Esophagus mucosa (tissue), 1 donor: Measurements from ENCODE around the gene SRGAP2C. TPM values are rescaled to one million over a fixed set of nuclear protein-coding genes. Genes with fewer than 3 reads are reported as not detected.
"Not testable (repeated sequence)": the region's sequence is repeated elsewhere in the genome, so short reads cannot be mapped to it uniquely, and the experiment has no call there.

Source experiments
- ATAC-seq: fragments of 200-7000 bp; cut with Tn5 transposase; one replicate; pipeline ENCODE4 v1.9.1; 2020
- total RNA-seq: library from RNA; stranded (reverse); gene quantifications from one replicate; pipeline ENCODE4 v1.2.4, GENCODE V29; 2023
- donor health status: DM: yes; HTN: yes; CAD: no.

Gene SRGAP2C
- total RNA-seq, 1 donor from 2014 or later, result 15.9 TPM

DNA sequence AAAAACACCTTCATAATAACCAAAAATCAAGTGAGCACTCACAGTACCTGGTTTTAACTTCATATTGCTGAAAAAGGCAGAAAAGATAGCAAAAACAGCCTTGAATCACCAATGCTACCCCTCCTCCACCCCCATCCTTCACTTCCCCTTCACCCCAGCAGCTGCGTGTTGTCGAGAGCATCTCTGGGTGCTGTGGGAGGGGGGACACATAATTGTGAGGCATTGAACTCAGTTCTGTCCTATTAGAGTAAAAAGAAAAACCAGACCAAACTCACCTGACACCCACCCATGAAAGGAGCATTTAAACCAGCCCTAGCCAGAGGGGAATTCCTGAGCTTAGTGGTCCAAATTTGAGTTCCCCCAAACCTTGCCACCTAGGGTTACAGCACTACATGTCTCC lies 248.7 kb downstream of the SRGAP2C start:
- ATAC-seq, result not testable (repeated sequence)

DNA sequence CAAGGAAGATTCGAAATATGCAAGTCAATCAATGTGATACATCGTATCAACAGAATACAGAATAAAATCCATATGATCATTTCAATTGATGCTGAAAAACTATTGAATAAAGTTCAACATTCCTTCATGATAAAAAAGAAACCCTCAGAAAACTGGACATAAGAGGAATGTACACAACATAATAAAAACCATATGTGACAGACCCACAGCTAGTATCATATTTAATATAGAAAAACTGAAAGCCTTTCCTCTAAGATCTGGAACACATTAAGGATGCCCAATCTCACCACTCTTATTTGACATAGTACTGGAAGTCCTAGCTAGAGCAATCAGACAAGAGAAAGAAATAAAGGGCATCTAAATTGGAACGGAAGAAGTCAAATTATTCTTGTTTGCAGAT lies 254.1 kb downstream of the SRGAP2C start:
- not testable (repeated sequence) for ATAC-seq

DNA sequence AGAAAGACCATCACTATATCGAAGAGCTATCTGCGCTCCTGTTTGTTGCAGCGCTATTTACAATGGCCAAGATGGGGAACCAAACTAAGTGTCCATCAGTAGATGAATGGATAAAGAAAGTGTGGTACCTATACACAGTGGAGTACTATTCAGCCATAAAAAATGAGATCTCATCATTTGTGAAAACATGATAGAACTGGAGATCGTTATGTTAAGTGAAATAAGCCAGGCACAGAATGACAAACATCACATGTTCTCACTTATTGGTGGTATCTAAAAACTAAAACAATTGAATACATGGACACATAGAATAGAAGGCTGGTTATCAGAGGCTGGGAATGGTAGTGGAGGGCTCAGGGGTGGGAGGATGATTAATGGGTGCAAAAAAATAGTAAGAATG lies 256.2 kb downstream of the SRGAP2C start:
- ATAC-seq, result no peak

Other genes starting within 250 kb of the SRGAP2C start
- gene FAM72B, start 635 bp upstream of the SRGAP2C start, total RNA-seq, result 2.1 TPM